GM18907 (cell line): ENCODE measurements around the gene TRAF5.

Experiments used
- ATAC-seq: cut with Tn5 transposase; IDR thresholded peaks from one replicate; pipeline ENCODE4 v1.9.1; 2021; ENCODE audit warnings: mild to moderate bottlenecking, moderate library complexity; ENCODE audit not compliant: unreplicated experiment

TRAF5 gene

DNA sequence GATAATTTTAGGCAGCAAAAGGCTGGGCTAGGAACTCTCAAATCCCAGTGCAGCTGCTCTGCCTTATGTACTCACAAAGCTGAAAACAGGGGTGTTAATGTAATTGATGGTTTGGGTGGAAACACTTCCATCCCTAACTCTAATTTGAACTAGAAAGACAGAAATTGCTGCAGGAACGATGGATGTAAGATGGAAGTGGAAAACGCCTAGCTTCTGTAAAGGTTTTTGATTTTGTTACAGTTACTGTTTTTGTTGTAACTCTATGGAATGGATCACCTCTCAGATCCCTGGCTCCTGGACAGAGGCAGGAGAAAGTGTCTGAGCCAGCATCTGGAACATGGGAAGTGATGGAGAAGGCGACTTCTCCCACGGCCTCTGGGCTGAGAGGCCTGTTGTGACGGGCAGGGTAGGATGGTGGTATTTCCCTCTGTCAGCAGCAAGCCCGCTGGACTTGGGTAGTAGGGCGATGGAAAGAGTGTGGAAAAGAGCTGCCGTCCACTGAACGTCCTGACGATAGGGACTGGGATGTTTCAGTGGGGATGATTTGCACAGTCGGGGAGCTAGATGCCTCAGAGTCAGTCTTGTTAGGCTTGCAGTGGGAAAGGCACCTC lies 1.6 kb downstream of the TRAF5 start:
- no peak for ATAC-seq

GRCh38 chr1:211328866-211329475 lies 2.3 kb downstream of the TRAF5 start:
- ATAC-seq: no peak

GRCh38 chr1:211329764-211330201 lies 3.1 kb downstream of the TRAF5 start:
- ATAC-seq: peak; percentile 61

DNA sequence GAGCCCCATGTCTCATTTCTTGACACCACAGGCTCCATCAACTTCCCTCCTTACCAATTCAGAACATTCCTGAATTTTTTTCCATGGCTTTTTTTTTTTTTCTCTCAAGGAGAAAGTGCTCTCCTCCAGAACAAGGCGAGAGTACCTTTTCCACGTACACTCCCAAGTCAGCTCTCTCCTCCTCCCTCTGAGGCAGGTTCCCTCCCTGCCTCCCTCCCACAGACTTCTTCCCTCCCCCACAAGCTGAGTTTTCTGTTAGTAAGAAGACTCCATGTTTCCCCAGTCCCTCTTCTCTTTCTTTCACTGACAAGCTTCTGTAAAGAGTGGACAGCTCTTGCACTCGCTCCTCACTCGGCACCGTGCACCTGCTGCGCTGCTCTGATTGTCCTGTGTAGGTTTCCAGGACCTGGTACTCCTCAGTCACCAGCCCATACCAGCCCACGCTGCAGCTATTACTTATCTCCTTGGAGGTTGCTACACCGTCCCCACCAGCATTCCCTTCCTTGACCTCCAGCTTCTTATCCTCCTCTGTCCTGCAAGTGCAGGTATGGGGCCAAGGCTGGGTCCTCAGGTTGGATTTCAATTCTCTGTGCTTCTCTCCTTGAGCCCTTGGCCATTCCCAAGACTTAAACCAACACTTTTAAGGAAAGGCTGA lies 3.8 kb downstream of the TRAF5 start:
- ATAC-seq: no peak

GRCh38 chr1:211331011-211331709 lies 4.5 kb downstream of the TRAF5 start:
- no peak for ATAC-seq

DNA sequence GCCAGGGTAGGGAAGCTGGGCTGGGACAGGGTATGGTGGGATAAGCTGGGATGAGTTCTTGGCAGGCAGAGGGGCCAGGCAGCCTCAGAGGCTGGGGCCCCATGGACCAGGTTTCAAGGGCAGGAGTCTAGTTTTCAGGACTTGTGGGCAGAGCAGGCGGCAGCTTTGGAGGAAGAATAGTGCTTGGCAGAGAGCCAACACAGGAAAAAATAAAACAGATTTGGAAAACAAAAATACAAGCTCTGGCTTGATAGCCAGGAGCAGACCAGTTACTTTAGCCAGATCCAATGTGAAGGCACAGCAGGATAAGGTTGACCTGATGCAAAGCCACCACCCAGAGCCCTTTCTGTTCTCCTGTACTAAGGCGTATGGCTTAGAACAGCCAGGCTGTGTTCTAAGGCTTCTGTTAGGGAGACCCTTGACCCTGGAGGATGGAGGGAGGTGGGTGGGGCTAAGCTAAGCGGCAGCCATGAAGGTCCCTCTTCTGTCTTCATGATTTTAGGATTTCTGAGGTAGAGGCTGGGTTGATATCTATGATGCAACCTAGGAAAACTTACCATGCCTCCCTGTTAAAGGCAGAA lies 5.5 kb downstream of the TRAF5 start:
- no peak for ATAC-seq

DNA sequence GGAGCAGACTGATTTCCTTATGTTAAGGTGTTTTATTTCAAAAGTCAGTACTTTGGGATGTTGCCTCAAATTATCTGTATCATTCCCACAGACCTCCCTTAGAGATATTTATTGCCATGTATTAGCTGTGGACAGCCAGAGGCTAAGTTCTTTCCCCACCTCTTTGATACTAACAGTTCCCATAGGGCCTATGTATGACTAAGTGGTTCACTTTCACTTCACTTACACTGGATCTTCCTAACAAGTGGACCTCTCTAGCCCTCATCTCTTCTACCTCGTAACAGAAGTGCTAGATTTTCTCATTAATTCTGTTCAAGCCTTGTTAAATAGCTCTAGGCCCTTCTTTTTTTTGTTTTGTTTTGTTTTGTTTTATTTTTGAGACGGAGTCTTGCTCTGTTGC lies 6.2 kb downstream of the TRAF5 start:
- no peak for ATAC-seq

- no peak for ATAC-seq
These were observed 7.3 kb downstream of the TRAF5 start for GRCh38 chr1:211333906-211334305.

DNA sequence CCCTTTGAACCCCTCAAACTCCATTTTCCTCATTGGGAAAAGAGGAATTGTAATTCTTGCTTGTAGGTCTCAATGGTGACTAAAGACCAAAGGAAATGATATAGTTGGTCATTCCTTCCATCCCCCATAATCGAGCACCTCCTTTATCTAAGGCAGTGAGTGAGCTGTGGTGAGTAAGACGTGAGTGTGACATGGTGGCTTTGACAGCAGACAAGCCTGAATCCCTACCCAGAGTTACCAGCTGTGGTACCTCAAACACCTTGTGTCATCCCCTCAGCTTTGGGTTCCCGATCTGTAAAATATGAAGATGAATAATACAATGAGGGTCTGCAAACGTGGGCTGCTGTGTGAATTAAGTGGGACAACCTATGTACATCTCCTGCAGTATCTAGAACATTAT lies 8.4 kb downstream of the TRAF5 start:
- no peak for ATAC-seq

DNA sequence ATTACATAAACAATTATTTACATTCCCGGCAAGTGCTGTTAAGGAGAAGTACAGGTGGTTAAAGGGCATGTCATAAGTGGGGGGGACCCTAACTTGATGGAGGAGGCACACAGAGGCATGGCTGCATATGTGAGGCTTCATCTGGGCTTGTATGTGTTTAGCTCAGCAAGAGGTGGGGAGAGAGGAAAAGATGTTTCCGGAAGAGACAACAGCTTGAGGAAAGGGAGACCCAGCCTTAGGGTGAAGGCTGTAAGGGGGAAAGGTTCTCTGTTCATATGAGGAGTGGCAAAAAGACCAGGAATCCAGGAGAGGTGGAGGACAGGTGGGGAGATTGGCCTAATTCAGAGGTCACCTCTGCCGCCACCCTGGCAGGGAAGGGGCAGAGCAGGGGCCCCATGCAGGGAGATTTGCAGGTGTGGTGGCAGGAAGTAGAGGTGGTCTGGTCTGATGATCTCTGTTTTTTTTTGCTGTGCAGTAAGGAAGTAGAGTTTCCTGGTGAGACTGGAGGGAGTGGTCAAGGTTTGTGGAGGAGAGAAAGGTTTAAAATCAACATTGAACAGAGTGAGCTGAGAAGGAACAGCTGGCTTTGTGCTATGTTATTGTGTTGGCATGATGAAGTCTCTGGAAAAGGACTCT lies 9.0 kb downstream of the TRAF5 start:
- peak; percentile 93 for ATAC-seq

DNA sequence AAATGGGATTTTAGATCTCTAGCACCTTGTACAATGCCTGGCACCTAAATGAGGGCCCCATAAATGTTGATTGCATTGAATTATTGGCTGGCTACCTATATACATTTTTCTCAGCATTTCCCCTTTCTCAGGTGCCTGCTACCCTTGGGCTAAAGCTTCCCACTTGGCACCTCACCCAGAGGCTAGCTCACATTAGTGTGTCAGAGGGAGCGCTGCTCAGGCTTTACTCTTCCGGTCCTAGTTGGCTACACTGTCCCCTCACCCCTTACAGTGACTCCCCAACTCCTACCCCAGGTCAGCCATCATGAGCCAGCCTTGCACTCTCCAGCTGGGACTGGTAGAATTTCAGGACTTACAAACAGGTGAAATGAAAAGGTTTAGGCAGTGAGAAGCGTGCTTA lies 9.5 kb downstream of the TRAF5 start:
- ATAC-seq: peak; percentile 28

GRCh38 chr1:211336775-211337174 lies 10.1 kb downstream of the TRAF5 start:
- ATAC-seq: no peak

- ATAC-seq: no peak
These were observed 11.0 kb downstream of the TRAF5 start for GRCh38 chr1:211337430-211338223.

GRCh38 chr1:211338224-211338620 lies 11.6 kb downstream of the TRAF5 start:
- ATAC-seq: no peak

DNA sequence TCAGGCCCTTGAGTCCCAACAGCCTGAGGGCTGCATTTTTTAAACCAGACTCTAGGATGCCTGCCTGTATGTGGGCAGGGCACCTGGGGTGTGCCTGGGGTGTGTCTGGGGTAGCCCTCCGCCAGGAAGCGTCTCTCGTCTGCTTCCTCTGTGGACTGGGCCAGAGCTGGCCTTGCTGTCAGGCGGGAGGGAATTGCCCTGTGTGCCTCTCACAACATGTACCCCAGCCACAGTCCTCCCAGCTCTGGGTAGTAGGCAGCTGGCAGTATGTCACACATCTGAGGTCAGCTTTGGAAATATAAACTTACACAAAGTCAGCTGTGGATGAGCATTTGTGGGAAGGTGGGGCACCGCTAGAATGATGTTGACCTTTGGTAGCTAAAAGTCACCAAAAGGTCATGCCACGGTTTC lies 13.0 kb downstream of the TRAF5 start:
- ATAC-seq: no peak

- ATAC-seq: no peak
These were observed 14.2 kb downstream of the TRAF5 start for GRCh38 chr1:211340622-211341507.

DNA sequence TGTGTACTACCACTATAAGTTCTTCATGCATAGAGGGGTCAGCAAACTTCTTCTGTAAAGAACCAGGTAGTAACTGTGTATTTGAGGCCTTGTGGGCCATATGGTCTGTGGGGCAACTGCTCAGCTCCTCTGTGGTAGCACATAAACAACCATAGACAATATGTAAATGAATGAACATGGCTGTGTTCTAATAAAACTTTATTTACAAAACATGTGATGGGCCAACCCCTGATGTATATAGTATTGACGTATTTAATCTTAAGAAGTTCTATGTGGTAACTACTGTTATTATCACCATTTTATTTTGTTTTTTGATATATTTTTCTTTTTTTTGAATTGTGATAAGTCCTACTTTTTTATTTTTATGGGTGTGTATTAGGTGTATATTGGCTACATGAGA lies 15.4 kb downstream of the TRAF5 start:
- ATAC-seq: no peak

- no peak for ATAC-seq
These were observed 17.0 kb downstream of the TRAF5 start for GRCh38 chr1:211343607-211344006.

GRCh38 chr1:211344152-211344618 lies 17.6 kb downstream of the TRAF5 start:
- no peak for ATAC-seq
